RWPE1 (cell line): Measurements from ENCODE around the gene PCDHGA1.

Experiments
- CTCF ChIA-PET: fragments of 350-600 bp; sonication (Branson Sonifier 250); formaldehyde crosslinking; extraction: SDS; loops from one replicate; lab custom pipeline; 2021; lab: Yijun Ruan, JAX
- POLR2A ChIA-PET: fragments of 400-600 bp; formaldehyde crosslinking; extraction: SDS; loops from one replicate; lab custom pipeline; 2020; ENCODE audit warnings: antibody characterized with exemption; ENCODE audit not compliant: low non-redundant PET; lab: Yijun Ruan, JAX
- DNase-seq: peaks from one replicate; pipeline ENCODE4 v3.0.0; 2012; ENCODE audit warnings: low spot score
- H3K27ac ChIP-seq: fragments of 450-650 bp; 2 replicates; pipeline ENCODE4 v1.5.1; 2017
- TF ChIP-seq, protein P1 (sequence below): fragments of 450-650 bp; conservative IDR thresholded peaks from 2 replicates; pipeline ENCODE4 v1.5.1; 2017; ENCODE audit warnings: low read depth, mild to moderate bottlenecking

Gene PCDHGA1

GRCh38 chr5:141476132-141476911 lies 146.0 kb downstream of the PCDHGA1 start:
- CTCF ChIA-PET: interaction anchor here (0.5 to 1.9 kb wide), 15 partner anchors 18 to 277 kb away, joined by 3 to 17 read pairs (median 4); partner anchors contain the start of genes PCDHB11 and PCDHGB5
- peak; percentile 80 for DNase-seq
- H3K27ac ChIP-seq: peak overlapping the region; percentile 90
- POLR2A ChIA-PET: interaction anchor here (0.9 to 1.7 kb wide), 2 partner anchors 38 to 81 kb away, joined by 4 to 9 read pairs; no protein-coding TSS in a partner anchor
- TF ChIP-seq, protein P1, sequence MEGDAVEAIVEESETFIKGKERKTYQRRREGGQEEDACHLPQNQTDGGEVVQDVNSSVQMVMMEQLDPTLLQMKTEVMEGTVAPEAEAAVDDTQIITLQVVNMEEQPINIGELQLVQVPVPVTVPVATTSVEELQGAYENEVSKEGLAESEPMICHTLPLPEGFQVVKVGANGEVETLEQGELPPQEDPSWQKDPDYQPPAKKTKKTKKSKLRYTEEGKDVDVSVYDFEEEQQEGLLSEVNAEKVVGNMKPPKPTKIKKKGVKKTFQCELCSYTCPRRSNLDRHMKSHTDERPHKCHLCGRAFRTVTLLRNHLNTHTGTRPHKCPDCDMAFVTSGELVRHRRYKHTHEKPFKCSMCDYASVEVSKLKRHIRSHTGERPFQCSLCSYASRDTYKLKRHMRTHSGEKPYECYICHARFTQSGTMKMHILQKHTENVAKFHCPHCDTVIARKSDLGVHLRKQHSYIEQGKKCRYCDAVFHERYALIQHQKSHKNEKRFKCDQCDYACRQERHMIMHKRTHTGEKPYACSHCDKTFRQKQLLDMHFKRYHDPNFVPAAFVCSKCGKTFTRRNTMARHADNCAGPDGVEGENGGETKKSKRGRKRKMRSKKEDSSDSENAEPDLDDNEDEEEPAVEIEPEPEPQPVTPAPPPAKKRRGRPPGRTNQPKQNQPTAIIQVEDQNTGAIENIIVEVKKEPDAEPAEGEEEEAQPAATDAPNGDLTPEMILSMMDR: no peak

GRCh38 chr5:141477044-141477575 lies 146.8 kb downstream of the PCDHGA1 start:
- DNase-seq: no peak
- TF ChIP-seq, protein P1: no peak
- POLR2A ChIA-PET: interaction anchor here (1.7 kb wide), 1 partner anchor 38 kb away, joined by 9 read pairs; no protein-coding TSS in a partner anchor
- peak overlapping the region; percentile 90 for H3K27ac ChIP-seq
- CTCF ChIA-PET: interaction anchor here (0.7 to 2.1 kb wide), 7 partner anchors 10 to 51 kb away, joined by 3 to 17 read pairs (median 5); no protein-coding TSS in a partner anchor

- H3K27ac ChIP-seq: no peak overlapping the region
- POLR2A ChIA-PET: no interaction called here
- TF ChIP-seq, protein P1: no peak
- no peak for DNase-seq
- CTCF ChIA-PET: interaction anchor here (0.6 to 2.1 kb wide), 11 partner anchors 9 to 851 kb away, joined by 3 to 9 read pairs (median 6); partner anchors contain the start of gene PCDHGC5
Measured at GRCh38 chr5:141477815-141478214, 147.5 kb downstream of the PCDHGA1 start.

DNA sequence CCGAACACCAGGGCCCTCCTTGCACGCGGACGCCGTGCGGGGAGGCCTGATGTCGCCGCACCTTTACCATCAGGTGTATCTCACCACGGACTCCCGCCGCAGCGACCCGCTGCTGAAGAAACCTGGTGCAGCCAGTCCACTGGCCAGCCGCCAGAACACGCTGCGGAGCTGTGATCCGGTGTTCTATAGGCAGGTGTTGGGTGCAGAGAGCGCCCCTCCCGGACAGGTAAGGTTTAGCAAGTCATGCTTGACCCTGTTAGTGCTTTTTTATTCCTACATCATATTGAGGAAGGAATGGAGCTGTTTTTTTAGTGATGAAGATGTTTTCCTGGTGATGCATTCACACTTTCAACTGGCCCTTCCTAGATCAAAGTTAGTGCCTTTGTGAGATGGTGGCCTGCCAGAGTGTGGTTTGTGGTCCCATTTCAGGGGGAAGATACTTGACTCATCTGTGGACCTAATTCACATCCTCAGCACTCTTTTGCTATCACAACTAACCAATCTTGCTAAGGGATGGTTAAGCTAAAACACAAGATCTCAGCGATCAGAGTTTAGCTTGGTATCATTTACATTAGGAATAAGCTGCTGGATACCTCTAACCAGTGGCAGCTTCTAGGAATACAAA lies 148.1 kb downstream of the PCDHGA1 start:
- TF ChIP-seq, protein P1: no peak
- H3K27ac ChIP-seq: no peak overlapping the region
- ChIA-PET CTCF (interaction anchor here (0.6 to 2.1 kb wide), 18 partner anchors 8 to 1226 kb away, joined by 3 to 9 read pairs (median 4); partner anchors contain the start of gene PCDHGC5), POLR2A (interaction anchor here (0.9 kb wide), 1 partner anchor 11 kb away, joined by 5 read pairs; the partner anchor contains the start of gene PCDHGC5)
- DNase-seq: peak; percentile 60

- ChIA-PET CTCF (interaction anchor here (1.9 kb wide), 1 partner anchor 45 kb away, joined by 7 read pairs; no protein-coding TSS in a partner anchor), POLR2A (no interaction called here)
- TF ChIP-seq, protein P1: no peak
- no peak overlapping the region for H3K27ac ChIP-seq
- no peak for DNase-seq
Measured at GRCh38 chr5:141479776-141480175, 149.5 kb downstream of the PCDHGA1 start.

DNA sequence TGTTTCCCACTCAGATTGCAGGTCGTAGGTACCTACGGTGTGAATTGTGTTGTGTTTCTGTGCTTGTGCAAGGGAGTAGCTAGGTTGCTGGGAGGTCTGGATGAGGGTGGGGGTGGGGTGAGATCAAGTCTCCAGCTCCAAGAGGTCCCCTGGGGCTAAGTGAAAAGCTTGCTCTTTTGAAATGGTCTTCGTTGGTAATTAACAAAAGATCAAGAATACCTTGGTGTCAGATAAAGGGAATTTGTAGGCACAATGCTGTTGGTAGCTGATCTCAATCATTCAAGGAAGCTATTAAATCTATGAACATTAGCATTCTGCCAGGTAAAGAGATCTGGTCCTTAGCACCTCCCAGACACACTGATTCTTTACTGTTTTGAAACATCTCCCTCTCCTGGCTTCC lies 153.6 kb downstream of the PCDHGA1 start:
- POLR2A ChIA-PET: interaction anchor here (0.6 to 1.0 kb wide), 2 partner anchors 37 to 643 kb away, joined by 3 to 4 read pairs; no protein-coding TSS in a partner anchor
- CTCF ChIA-PET: interaction anchor here (1.7 kb wide), 1 partner anchor 30 kb away, joined by 5 read pairs; no protein-coding TSS in a partner anchor
- DNase-seq: no peak
- TF ChIP-seq, protein P1: no peak
- no peak overlapping the region for H3K27ac ChIP-seq
